B cell (primary cell): ENCODE measurements around the gene HERPUD1.

Source experiments
- EZH2 ChIP-seq: IDR thresholded peaks from 2 replicates; pipeline ENCODE4 v1.6.1; 2012; ENCODE audit warnings: borderline replicate concordance, low read depth, mild to moderate bottlenecking, moderate library complexity, low read length; ENCODE audit not compliant: insufficient read depth, poor library complexity, severe bottlenecking
- TF ChIP-seq, protein P1 (sequence below): fragments of 200-600 bp; IDR thresholded peaks from one replicate; pipeline ENCODE4 v1.8.0; 2022; ENCODE audit warnings: antibody characterized with exemption, mild to moderate bottlenecking

DNA sequence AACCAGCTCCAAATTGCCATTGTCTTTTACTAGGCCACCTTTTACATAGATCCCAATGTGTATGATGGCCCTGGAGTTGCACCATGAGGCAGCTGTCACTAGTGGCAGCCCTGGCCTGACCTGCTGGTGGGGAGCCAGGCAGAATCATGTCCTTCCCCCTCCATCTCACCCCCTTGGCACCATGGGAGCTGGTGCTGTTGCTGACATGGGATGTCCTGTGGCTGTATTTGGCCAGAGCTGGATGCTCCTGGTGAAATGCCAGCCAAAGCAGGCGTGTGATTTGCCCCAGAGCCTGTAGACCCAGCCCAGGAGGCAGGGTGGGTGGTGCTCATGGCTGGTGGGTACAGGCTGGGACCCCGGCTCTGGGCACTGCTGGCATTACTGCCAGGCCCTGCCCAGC, 48.4 kb upstream of the HERPUD1 start:
- TF ChIP-seq, protein P1, sequence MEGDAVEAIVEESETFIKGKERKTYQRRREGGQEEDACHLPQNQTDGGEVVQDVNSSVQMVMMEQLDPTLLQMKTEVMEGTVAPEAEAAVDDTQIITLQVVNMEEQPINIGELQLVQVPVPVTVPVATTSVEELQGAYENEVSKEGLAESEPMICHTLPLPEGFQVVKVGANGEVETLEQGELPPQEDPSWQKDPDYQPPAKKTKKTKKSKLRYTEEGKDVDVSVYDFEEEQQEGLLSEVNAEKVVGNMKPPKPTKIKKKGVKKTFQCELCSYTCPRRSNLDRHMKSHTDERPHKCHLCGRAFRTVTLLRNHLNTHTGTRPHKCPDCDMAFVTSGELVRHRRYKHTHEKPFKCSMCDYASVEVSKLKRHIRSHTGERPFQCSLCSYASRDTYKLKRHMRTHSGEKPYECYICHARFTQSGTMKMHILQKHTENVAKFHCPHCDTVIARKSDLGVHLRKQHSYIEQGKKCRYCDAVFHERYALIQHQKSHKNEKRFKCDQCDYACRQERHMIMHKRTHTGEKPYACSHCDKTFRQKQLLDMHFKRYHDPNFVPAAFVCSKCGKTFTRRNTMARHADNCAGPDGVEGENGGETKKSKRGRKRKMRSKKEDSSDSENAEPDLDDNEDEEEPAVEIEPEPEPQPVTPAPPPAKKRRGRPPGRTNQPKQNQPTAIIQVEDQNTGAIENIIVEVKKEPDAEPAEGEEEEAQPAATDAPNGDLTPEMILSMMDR = no peak
- TF ChIP-seq EZH2 = no peak
